HG03558 (cell line): ENCODE measurements around the gene PPP2R5D.
"Not testable (repeated sequence)": the region's sequence is repeated elsewhere in the genome, so short reads cannot be mapped to it uniquely, and the experiment has no call there.

Source experiments
- ATAC-seq: cut with Tn5 transposase; IDR thresholded peaks from one replicate; pipeline ENCODE4 v1.9.1; 2021; ENCODE audit warnings: moderate number of reproducible peaks; ENCODE audit not compliant: unreplicated experiment; ENCODE audit errors: extremely low read depth

Gene PPP2R5D

DNA sequence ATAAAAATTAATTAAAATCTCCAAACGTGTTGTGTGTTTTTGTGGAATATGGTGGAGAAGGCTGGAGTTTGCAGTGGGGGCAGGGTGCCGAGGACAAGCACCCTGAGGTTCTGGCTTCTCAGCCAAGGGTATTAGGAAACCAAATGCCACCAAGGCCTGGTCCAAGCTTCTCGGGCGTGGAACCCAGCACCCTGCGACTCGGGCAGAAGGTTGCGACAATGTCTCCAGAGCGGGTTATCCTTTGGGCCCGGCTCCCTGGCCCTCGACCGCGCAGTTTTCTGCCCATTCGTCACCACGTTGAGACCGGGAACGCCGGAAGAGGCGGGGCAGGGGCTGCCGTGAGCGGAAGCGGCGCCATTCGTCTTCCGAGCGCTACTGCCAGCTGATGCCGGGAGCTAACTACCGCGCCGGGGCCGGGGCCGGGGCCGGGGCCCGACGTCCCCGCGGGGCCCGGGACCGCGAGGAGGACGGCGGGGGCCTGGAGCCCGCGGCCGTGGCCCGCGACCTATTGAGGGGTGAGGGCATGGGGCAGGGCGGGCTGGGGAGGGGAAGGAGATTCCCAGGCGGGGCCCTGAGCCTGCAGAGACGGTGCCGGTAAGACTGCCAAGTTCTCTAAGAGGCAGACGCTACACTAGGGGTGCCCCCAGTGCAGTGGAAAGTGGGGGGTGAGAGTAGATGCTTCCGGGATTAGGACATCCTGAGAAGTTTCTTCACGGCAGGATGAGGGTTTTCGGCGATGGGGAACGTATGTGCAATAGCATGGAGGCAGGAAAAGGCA lies 37.1 kb downstream of the PPP2R5D start, which contains the start of gene RRP36:
TSS of gene RRP36 (plus strand) at position 354 of the 778 bp plus-strand sequence. CDS start at position 386, 32 bp downstream.
- ATAC-seq: no peak

DNA sequence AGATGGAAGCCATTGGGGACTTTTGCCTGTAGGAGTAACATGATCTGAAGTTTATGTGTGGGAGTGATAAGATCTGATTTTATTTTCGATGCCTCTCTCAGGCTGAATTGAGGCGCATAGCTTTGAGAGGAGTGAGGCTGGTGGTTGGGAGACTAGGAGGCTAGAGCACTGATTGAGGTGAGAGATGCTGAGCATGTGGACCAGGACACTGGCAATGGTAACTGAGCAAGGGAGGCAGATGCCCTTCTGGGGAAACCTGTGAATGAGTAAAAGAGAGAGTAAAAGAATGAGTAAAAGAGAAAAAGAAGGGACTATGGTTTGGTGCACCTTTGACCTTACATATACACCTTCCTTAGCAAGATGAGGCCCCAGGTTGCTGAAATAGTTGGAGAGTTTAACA lies 40.1 kb downstream of the PPP2R5D start:
- ATAC-seq: no peak

DNA sequence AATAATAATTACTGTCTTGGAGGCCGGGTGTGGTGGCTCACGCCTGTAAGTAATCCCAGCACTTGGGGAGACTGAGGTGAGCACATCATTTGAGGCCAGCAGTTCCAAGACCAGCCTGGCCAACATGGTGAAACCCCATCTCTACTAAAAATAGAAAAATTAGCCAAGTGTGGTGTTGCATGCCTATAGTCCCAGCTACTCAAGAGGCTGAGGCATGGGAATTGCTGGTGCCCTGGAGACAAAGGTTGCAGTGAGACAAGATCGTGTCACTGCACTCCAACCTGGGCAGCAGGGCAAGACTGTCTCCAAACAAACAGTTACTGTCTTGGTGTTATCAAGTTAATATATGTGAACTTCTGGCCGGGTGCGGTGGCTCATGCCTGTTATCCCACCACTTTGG lies 42.0 kb downstream of the PPP2R5D start:
- ATAC-seq: no peak

DNA sequence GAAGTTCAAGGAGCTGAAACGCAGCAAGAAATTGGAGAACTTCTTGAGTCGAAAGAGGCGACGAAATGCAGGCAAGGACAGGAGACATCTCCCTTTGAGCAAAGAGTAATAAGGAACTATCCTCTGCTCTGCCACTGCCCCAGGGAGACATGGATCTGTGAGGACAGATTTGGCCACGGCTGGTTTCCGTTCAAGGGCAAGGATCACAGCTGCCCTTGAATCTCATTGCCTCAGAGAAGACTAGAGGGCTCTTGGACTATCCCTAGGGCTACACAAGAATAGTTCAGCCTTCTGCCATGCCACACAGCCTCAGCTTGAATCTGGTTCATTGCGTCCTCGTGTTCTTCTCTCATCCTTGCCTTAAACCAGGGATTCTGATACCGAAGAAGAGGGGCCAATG lies 44.8 kb downstream of the PPP2R5D start:
- ATAC-seq: no peak

DNA sequence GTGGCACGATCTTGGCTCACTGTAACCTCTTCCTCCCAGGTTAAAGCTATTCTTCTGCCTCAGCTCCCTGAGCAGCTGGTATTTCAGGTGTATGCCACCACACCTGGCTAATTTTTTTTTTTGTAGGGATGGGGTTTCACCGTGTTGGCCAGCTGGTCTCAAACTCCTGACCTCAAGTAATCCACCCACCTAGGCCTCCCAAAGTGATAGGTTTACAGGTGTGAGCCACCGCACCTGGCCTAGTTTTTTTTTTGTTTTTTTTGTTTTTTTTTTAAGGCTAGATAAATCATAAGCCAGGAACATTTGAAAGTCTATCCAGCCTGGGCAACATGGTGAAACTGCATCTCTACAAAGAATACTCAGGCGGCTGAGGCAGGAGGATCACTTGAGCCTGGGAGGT lies 48.0 kb downstream of the PPP2R5D start:
- no peak for ATAC-seq

DNA sequence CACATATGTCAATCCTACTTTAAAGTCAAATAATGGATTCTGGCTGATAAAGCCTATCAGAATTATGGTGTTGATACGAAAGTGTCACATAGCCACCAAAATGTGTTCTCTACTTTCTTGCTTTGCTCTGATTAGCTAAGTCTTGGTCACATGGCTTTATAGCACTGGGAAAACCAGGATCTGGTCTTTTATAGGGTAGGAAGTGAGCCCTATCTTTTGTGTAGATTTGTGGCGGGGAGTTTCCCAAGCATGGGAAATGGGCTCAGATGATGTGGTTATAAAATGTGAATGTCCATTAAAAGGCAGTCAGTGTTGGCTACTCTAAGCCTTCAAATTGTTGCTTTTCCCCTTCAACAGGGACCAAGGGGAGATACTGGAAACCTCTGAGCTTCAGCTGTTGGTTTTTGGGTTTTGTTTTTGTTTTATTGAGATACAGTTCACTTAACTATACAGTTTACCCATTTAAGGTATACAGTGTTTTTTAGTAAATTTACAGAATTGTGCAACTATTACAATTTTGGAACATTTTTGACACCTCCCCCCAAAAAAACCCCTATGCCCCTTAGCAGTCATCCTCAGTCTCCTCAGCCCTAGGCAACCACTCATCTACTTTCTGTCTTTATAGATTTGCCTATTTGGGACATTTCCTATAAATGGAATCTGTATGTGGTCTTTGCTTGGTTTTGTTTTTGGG lies 49.3 kb downstream of the PPP2R5D start:
- no peak for ATAC-seq

DNA sequence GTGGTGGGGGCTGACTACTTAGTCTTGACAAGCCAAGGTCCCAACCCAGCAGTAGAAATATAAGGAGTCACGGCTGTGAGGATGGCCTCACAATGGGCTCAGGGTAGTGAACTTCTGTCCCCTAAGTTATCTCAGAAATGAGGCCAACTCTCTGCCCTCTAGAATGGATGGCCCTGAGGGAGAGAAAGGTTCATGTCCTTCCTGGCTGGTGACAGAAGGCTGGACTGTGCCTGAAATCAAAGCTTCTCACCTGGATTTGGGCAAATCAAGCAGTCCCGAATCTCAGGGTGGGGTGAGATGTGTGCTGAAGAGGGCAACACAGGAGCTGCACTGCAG lies 49.8 kb downstream of the PPP2R5D start:
- ATAC-seq: no peak

DNA sequence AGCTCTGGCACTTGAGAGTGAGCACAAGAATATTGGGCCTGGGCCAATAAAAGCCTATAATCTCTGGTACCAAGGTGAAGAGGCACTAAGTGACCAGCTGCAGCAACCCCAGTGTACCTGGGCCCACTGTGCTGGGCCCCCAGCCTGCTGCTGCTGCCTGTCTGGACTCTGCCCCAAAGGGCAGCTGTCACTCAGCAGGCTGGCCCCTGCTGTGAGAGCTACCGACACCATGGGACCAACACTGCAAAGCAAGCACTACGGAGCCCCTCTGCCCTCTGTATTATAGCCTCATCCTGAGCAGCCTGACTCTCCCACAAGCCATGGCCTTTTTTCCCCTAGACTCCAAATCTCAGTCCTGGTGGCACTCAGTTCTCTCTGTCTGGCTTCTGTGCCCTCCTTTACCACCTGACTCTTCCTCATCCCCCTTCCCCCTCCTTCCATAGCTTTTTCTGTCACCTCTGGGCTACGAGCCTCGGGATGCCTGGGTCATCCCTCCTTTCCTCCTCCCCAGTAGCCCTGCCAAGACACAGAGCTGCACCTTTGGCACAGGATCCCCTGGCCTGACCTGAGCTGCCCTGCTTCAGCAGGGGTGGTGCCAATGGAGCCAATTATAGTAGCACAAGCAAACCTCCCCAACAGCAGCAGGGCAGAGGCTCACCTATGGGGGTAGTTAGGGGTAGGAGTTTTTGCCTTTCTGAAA lies 51.3 kb downstream of the PPP2R5D start:
- no peak for ATAC-seq

DNA sequence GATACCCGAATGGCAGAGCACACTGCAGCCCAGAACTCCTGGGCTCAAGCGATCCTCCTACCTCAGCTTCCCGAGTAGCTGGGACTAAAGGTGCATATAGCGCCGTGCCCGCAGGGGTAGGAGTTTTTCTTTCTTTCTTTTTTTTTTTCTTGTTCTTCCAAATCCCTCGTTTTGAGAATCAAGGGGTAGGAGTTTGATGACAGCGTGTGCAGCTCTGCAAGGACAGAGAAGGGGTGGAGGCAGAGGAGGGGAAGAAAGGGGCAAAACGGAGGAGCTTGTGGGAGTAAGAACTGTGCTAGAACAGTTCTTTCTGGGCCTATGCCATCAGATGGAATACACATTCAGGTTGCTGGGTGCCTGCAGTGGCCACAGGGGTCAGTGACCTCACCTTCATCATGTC lies 52.3 kb downstream of the PPP2R5D start:
- no peak for ATAC-seq

DNA sequence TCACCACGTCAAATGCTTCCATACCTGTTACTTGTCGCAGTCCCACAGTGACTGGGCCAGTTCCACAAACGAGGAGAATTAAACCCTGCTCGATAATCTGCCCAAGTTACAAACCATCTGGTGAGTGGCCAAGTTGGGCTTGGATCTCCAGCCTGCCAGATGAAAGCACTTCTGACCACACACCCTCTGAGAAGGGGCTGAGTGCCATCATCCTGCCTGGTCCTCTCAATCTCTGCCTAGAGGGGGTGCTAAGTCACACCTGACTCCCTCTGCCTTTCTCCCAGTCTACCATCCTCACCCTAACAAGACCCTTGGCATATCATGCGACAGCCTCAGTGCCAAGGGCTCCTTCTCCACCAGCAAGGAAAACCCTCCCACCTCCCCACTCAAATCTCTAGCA lies 52.8 kb downstream of the PPP2R5D start:
- no peak for ATAC-seq

DNA sequence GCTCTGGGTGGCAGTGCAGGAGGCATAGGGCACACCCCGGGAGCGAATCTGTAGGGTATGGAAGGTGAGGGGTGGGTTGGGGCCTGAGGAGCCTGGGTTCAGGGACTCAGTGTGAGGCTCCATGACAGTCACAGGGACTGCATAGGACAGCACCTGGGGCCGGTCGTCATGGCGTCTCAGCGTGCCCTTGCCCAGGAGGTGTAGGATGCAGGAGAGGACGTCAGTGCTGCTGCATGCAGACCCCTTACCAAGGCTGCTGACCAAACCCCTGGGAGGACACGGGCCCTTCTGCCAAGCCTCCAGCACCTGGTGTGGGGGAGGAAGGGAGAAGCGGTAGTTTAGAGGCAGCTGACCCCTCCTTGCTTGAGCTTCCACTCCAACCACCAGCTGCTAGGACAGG lies 53.3 kb downstream of the PPP2R5D start:
- no peak for ATAC-seq

DNA sequence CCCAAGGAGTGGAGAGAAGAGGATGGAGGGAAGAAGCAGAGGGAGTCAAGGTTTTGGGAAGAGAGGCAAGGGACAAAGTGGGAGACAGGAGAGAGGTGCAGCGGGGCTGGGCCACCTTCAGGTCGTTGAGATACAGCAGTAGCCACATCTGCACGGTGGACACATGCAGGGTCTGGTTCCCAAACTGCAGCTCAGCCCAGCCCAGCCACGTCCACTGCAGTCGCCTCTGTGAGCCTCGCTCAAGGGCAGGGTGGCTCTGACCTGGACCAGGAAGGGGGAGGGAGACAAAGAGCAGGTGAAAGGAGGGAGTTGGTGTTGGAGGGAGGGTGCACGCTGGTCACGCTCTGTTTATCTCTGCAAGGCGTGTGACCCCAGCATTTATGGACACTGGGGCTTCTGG lies 54.4 kb downstream of the PPP2R5D start:
- ATAC-seq: no peak

DNA sequence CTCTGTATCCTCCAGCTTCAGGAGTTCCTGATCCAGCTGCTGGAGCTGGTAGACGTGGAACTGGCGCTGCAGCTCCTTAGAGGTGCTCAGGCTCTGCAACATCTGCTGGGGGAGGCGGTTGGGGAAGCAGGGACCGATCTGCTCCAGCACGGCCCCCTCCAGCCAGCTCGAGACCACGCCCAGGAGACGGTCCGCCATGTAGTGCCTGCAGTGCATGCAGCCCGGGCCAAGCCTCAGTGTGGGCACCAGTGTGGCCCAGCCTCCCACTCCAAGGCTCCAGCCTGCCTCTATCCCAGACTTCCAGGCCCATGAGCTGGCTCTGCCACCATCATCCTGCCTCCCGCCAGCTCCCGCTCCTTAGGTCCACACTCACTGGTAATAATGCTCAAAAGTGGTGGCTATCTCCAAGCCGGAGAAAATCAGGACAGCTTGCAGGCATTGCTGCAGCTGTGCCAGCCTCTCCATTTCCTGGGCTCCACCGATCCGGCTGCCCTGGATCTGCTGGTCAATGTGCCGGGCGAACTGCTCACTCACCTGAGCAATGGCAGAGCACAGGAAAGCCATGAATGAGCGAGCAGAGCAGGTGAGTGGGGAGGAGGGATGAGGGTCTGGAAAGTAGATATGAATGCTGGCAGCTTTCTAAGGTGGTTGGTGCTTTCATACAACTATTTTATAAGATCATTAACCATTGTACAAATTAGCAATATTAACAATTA lies 56.3 kb downstream of the PPP2R5D start:
- no peak for ATAC-seq

DNA sequence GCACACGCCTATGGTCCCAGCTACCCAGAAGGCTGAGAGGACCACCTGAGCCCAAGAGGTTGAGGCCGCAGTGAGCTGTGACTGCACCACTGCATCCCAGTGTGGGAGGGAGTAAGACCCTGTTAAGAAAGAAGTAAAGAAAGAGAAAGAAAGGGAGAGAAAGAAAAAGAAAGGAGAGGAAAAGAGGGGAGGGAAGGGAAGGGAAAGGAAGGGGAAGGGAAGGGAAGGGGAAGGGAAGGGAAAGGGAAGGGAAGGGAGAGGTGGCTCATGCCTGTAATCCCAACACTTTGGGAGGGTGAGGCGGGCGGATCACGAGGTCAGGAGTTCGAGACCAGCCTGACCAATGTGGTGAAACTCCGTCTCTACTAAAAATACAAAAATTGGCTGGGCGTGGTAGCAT lies 57.1 kb downstream of the PPP2R5D start:
- not testable (repeated sequence) for ATAC-seq

DNA sequence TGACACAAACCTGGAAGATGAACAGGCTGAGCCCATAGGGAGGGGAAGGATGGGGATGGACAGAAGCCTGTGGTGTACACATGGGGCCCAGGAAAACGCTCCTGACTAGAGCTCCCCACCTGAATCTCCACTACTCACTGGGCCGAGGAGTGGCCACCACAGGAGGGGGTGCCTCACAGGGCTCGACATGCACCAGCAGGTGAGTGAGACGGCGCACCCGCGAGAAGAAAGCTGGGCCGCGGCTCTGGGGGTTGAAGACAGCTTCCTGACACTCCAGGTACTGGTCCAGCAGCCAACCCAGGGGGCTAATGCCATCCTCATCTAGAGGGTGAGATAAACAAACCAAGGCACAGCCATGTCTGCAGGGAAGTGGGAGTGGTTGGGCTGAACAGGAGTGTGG lies 58.9 kb downstream of the PPP2R5D start:
- no peak for ATAC-seq

DNA sequence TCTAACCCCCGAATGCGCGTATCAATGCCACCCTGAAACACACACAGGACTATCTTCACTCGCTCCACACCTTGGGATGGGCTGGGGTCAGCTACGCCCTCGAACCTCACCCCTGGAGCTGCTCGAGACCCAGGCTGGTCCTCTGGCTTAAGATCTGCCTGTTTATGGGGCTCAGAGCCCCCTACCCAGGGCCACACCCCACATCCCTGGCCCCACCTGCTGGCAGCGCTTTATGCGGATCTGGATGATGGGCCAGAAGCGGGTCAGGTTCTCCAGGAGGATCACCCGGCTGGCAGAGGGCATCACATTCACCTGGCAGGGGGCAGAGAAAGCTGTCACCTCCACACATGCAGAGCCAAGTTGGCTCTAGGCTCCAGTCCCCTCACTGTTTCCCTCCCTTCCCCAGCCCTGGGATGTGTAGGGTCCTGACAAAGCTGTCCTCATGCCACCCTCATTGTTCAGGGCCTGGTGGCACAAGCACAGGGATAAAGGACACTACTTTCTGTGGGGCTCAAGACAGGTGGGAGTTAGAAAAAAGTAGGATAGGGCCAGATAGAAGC lies 61.1 kb downstream of the PPP2R5D start:
- no peak for ATAC-seq

DNA sequence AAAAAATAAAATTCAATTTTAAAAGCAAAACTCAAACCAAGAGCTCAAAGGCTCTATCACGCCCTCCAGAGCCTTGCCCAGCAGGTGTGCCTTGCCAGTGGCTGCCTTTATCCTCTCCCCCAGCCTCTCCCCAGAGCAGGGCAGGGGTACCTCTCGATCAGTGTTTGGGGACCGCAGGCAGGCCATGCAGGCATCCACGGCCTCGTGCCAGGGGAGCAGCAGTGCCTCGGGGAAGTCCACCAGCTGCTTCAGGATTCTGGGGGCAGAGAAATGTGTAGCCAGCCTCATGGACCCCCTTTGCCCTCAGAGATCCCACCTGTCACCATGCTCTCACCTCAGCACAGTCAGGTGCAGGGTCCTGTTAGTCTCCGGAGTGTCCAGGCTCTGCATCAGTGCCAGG lies 63.6 kb downstream of the PPP2R5D start:
- no peak for ATAC-seq

DNA sequence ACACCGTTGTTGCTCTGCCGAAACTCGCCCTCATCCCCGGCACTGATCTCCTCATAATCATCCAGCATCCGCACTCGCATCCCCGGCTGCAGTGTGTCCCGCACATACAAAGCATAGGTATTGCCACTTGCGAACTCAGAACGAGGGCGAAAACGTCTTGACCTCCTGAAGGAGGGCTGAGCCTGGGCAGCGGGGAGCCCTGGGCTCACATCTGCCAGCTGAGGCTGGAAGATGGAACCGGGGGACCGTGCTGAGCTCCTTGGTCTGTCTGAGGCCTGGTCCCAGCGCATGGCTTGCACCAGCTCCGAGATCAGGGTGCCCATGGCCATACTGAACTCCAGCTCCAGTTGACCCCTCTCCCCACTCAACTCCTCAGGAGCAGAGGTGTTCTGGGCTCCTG lies 66.6 kb downstream of the PPP2R5D start:
- no peak for ATAC-seq

DNA sequence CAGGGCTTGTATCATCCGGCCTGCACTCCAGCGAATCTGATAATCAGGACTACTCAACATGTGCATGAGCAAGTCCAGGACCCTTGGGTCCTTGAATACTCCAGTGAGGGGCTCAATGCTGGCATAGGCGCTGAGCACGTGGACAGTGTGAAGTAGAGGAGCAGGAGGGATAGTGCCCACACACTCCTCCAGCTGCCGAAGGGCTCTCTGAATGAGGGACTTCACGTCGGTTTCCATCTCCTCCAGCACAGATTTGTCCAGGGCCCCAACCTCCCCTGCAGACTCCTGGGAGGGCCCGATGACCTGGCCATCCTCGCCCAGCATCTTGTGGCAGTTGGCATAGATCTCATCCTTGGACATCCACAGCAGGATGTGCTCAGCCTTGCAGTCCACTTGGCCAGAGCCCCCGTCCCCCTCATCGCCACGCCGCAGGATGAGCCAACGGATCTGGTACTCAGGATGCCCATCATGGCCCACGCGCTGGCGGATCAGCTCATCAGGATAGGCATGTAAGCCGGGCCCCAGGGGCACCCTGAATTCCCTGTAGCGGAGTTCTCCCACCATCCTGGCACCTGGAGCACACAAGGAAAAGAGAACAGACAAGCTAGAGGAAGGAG lies 68.0 kb downstream of the PPP2R5D start:
- ATAC-seq: no peak
